Fibroblast of villous mesenchyme (primary cell): ENCODE data around the gene GASK1B. TPM values are rescaled to one million over a fixed set of nuclear protein-coding genes. Genes with fewer than 3 reads are reported as not detected.

Experiments used
- DNase-seq: peaks from one replicate; pipeline ENCODE4 v3.0.0-alpha.2; 2010; ENCODE audit warnings: low read depth
- H3K4me3 ChIP-seq: 2 replicates; pipeline ENCODE4 v1.5.1; 2011; ENCODE audit warnings: low read depth, mild to moderate bottlenecking, low read length
- total RNA-seq: library from RNA; depleted of rRNA; stranded (reverse); fragments of >200 nt; gene quantifications from 2 replicates; pipeline ENCODE4 v1.2.3, GENCODE V29; 2012
- TF ChIP-seq, protein P1 (sequence below): IDR thresholded peaks from 2 replicates; pipeline ENCODE4 v1.5.1; 2012; ENCODE audit warnings: low read depth, mild to moderate bottlenecking, low read length; ENCODE audit not compliant: insufficient read depth

Gene GASK1B
- total RNA-seq, 1 donor, result 73.8 TPM

DNA sequence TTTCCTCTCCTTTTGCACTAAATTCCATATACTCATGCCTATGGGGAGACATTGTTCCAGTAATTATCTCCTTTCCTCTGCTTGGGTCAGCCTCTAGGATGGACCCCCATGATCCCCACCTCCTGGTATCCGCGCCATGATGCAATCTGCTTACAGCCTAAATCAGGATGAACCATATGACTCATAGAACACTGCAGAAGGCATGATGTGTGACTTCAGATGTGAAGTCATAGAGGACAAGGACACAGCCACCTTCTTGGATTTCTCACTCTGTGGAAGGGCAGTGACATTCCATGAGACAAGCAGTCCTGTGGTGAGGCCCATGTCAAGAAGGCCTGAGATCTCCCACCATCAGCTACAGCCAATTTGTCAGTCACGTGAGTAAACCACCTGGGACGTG is 28.5 kb upstream of the GASK1B start:
- no peak overlapping the region for H3K4me3 ChIP-seq
- DNase-seq, result no peak
- TF ChIP-seq, protein P1, sequence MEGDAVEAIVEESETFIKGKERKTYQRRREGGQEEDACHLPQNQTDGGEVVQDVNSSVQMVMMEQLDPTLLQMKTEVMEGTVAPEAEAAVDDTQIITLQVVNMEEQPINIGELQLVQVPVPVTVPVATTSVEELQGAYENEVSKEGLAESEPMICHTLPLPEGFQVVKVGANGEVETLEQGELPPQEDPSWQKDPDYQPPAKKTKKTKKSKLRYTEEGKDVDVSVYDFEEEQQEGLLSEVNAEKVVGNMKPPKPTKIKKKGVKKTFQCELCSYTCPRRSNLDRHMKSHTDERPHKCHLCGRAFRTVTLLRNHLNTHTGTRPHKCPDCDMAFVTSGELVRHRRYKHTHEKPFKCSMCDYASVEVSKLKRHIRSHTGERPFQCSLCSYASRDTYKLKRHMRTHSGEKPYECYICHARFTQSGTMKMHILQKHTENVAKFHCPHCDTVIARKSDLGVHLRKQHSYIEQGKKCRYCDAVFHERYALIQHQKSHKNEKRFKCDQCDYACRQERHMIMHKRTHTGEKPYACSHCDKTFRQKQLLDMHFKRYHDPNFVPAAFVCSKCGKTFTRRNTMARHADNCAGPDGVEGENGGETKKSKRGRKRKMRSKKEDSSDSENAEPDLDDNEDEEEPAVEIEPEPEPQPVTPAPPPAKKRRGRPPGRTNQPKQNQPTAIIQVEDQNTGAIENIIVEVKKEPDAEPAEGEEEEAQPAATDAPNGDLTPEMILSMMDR, result no peak

DNA sequence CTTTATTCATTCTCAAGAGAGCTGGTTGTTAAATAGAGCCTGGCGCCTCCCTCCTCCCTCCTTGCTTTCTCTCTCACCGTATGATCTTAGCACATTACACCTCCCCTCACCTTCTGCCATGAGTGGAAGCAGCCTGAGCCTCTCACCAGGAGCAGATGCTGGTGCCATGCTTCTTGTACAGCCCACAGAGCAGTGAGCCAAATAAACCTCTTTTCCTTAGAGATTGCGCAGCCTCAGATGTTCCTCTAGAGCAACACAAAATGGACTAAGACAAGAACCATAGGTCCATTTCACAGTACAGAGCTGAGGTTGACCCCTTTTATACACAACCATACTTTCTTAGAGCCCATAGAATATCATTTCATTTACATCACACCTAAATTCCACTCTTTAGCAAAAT is 27.4 kb upstream of the GASK1B start:
- TF ChIP-seq, protein P1, result no peak
- no peak for DNase-seq
- H3K4me3 ChIP-seq, result no peak overlapping the region

DNA sequence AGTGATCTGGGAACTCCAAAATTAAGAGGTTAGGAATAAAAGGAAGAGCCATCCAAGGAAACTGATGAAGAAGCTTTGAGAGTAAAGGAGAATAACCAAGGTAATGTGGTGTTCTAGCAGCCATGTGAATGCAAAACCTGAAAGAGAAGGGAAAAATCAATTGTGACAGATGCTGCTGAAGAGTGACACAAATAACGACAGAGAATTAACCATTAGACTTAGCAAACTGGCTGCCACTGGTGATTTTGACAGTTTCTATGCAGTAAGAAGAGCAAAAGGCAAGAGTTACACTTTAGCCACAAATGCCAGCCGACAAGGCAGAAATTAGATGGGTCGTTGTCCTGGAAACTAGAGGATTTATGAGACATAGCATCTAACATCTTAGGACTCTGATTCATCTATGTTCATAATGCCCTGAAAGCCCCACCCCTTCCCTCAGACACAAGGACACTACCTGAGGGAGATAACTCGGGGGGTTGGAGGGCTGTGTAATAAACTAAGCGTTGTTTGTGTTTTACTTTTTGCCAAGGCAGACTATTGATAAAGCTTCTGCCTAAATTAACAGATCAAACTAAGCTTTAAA is 24.5 kb upstream of the GASK1B start:
- no peak overlapping the region for H3K4me3 ChIP-seq
- TF ChIP-seq, protein P1, result no peak
- DNase-seq, result no peak

DNA sequence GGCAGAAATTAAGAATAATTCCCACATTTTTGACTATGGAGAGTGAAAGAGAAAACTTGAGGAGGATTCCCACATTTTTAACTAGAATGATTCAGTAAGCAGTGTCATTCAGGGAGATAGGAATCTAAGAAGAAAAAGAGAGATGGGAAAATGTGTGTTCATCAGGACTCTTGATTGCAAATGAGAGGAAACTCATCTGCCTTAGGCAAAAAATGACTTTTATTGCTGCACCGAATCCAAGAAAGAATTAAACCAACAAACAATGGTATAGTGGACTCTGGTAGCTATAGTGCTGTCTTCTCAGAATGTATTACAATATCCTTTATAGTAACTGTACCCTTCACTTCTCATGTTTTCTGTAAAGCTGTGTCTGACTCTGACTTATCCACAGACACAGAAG is 22.5 kb upstream of the GASK1B start:
- TF ChIP-seq, protein P1, result no peak
- no peak overlapping the region for H3K4me3 ChIP-seq
- DNase-seq, result no peak

DNA sequence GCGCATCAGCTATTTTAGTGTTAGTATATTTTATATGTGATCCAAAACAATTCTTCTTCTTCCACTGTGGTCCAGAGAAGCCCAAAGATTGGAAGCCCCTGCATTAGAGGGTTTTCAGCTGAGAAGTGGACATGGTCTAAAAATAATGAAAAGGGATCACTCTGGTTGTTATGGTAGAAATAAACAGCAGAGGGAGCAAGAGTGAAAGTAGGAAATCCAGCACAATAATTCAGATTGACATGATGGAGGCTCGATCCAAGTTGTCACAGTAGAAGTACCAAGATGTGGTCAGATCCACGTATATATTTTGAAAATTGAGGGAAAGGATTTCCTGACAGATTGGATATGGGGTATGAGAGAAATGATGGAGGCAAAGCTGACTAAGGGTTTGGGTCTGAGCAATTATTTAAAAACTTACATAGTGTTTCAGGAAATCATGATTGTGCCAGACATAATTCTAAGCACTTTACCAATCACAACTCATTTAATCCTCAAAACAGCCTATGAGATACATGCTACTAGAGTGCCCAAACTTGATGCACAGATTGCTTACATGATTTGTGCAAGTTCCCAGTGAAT is 20.4 kb upstream of the GASK1B start:
- H3K4me3 ChIP-seq, result no peak overlapping the region
- TF ChIP-seq, protein P1, result peak; percentile 56
- peak; percentile 16 for DNase-seq

- TF ChIP-seq, protein P1, result no peak
- DNase-seq, result no peak
- H3K4me3 ChIP-seq, result no peak overlapping the region
Observed at GRCh38 chr4:158192439-158193158, 19.8 kb upstream of the GASK1B start.
